ENCODE data around the gene MCOLN2.

DNA sequence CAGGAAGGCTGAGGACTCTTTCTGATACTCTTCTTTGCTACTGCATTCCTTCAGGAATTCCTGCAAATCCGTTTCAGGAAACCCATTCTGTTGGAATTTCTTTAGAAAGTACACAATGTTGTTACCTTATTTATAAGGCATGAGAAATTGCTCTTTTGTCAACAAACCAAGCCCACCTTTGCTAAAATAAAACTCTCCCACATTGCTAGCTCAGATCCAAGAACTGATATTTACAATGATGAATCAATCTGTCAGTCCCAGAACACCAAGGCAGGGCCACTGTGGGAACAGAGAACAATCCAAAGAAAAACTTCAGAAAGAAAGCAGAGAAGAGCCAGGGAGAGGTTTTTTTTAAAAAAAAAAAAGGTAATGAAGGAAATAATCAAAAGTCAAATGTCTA lies 67.3 kb downstream of the MCOLN2 start:
- TF ChIP-seq, protein P1, sequence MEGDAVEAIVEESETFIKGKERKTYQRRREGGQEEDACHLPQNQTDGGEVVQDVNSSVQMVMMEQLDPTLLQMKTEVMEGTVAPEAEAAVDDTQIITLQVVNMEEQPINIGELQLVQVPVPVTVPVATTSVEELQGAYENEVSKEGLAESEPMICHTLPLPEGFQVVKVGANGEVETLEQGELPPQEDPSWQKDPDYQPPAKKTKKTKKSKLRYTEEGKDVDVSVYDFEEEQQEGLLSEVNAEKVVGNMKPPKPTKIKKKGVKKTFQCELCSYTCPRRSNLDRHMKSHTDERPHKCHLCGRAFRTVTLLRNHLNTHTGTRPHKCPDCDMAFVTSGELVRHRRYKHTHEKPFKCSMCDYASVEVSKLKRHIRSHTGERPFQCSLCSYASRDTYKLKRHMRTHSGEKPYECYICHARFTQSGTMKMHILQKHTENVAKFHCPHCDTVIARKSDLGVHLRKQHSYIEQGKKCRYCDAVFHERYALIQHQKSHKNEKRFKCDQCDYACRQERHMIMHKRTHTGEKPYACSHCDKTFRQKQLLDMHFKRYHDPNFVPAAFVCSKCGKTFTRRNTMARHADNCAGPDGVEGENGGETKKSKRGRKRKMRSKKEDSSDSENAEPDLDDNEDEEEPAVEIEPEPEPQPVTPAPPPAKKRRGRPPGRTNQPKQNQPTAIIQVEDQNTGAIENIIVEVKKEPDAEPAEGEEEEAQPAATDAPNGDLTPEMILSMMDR (IDR thresholded peaks at IDR 0.05; ENCODE audit: low read depth, low read length, missing input control): no peak
- TF ChIP-seq RAD21 (IDR thresholded peaks at IDR 0.05) (no peak), RXRA (IDR thresholded peaks at IDR 0.05) (no peak), JUND (IDR thresholded peaks at IDR 0.05) (no peak), FOXA1 (IDR thresholded peaks at IDR 0.05) (no peak), GABPA (IDR thresholded peaks at IDR 0.05 in 1 of 2, conservative IDR thresholded peaks at IDR 0.05 in 1 of 2) (no peak), ATF3 (IDR thresholded peaks at IDR 0.05) (no peak), TAF1 (conservative IDR thresholded peaks at IDR 0.05) (no peak)
- TF ChIP-seq, protein P2, sequence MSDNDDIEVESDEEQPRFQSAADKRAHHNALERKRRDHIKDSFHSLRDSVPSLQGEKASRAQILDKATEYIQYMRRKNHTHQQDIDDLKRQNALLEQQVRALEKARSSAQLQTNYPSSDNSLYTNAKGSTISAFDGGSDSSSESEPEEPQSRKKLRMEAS (IDR thresholded peaks at IDR 0.05): no peak
